Transverse colon (tissue), 4 donors: ENCODE results near the gene TSPAN3. TPM values are rescaled to one million over a fixed set of nuclear protein-coding genes. Genes with fewer than 3 reads are reported as not detected.

Source experiments
- DNase-seq: peaks from one replicate; pipeline ENCODE4 v3.0.0-alpha.2; 2019
- H3K27ac ChIP-seq, 4 donors: fragments of 200-600 bp; sonication (generic); 2 replicates each; pipeline ENCODE4 v1.5.1; 2016 to 2018; ENCODE audit warnings: inconsistent platforms in 4 of 4
- H3K27me3 ChIP-seq: fragments of 200-600 bp; sonication (generic); 2 replicates; pipeline ENCODE4 v1.5.1; 2017; ENCODE audit warnings: inconsistent platforms
- H3K36me3 ChIP-seq, 4 donors: fragments of 200-600 bp; sonication (generic); 2 replicates each; pipeline ENCODE4 v1.5.1; 2017 to 2019; ENCODE audit warnings: inconsistent platforms in 4 of 4
- H3K4me1 ChIP-seq, 4 donors: fragments of 200-600 bp; sonication (generic); 2 replicates each; pipeline ENCODE4 v1.5.1; 2017 to 2020; ENCODE audit warnings: inconsistent platforms in 4 of 4
- H3K4me3 ChIP-seq, 4 donors: fragments of 200-600 bp; sonication (generic); 1 replicate in 1 of 4; 2 replicates in 3 of 4; pipeline versions ENCODE4 v1.5.1 to v1.6.1; 2017 to 2019; ENCODE audit warnings: inconsistent platforms in 4 of 4
- H3K9me3 ChIP-seq, 2 donors: fragments of 200-600 bp; sonication (generic); 2 replicates each; pipeline ENCODE4 v1.5.1; 2017 to 2019; ENCODE audit warnings: inconsistent platforms in 2 of 2
- CTCF ChIP-seq, 5 experiments: fragments of 200-600 bp in 3 of 5; fragments of 450-650 bp in 2 of 5; sonication (generic) in 3 of 5; IDR thresholded peaks; 1 replicate in 2 of 5; 2 replicates in 3 of 5; pipeline ENCODE4 v1.5.1; 2016 to 2017; ENCODE audit warnings: antibody characterized with exemption in 5 of 5, inconsistent platforms in 3 of 5, mild to moderate bottlenecking in 2 of 5, moderate library complexity in 1 of 5
- EP300 ChIP-seq: sonication (generic); formaldehyde crosslinking; IDR thresholded peaks from one replicate; pipeline ENCODE4 v1.6.1; 2017; ENCODE audit warnings: antibody characterized with exemption, low read depth
- POLR2A ChIP-seq: fragments of 450-650 bp; IDR thresholded peaks from one replicate; pipeline ENCODE4 v1.6.1; 2016; ENCODE audit warnings: antibody characterized with exemption, mild to moderate bottlenecking, moderate library complexity
- POLR2AphosphoS5 ChIP-seq, 3 donors: sonication (generic); formaldehyde crosslinking; IDR thresholded peaks; one replicate each; pipeline ENCODE4 v1.6.1; 2016; ENCODE audit warnings: antibody characterized with exemption in 3 of 3
- WGBS, 2 donors: methylation state at CpG; one replicate each; pipeline ENCODE4 v1.1.5; 2018; ENCODE audit warnings: low coverage in 1 of 2; 5-methylcytosine and 5-hydroxymethylcytosine counted together
- in situ Hi-C, 4 donors: fragments of 200-750 bp; cut with MboI; loops; one replicate each; pipeline versions ENCODE4 v1.15.0 to v1.15.1; 2017; ENCODE audit warnings: low sequenced_read_pairs in 3 of 4, low pct_ligation_motif_present in 1 of 4, low pct_unique_long_range_greater_than_20kb in 1 of 4
- intact Hi-C: fragments of 100-400 bp; cut with DNase I; formaldehyde crosslinking; loops from one replicate; pipeline ENCODE4 v1.15.1; 2023; ENCODE audit warnings: low total_unique reads
- total RNA-seq, 4 donors: library from RNA; depleted of rRNA; stranded (reverse); fragments of >200 nt; gene quantifications; one replicate each; pipeline ENCODE4 v1.1.0, GENCODE V29; 2016

Gene TSPAN3
- total RNA-seq, 4 donors from 2014 or later = 365 to 1,069 (median 676) TPM

GRCh38 chr15:77064063-77064462 is 6.8 kb downstream of the TSPAN3 start:
- no peaks in the 10 kb centered on the region for H3K27me3 ChIP-seq
- WGBS, 2 donors = 47 to 69% methylated on average over 2 of the region's 2 CpGs
- in situ Hi-C loops = no loop called here
- H3K4me1 ChIP-seq = peaks cover 36 to 97% (median 77%) of the 10 kb centered on the region in 4 donors
- H3K4me3 ChIP-seq = no peak overlapping the region
- peak overlapping the region; percentile 51 to 99 (median 78) for H3K27ac ChIP-seq
- no peaks in the 10 kb centered on the region for H3K36me3 ChIP-seq
- intact Hi-C loops = no loop called here
- H3K9me3 ChIP-seq = no peaks in the 10 kb centered on the region
- TF ChIP-seq EP300 = no peak
- no peak for DNase-seq

GRCh38 chr15:77063249-77063648 is 7.7 kb downstream of the TSPAN3 start:
- Histone ChIP-seq H3K9me3 (no peaks in the 10 kb centered on the region), H3K4me1 (peaks cover 37 to 97% (median 71%) of the 10 kb centered on the region in 4 donors), H3K4me3 (no peak overlapping the region), H3K27ac (no peak overlapping the region), H3K27me3 (no peaks in the 10 kb centered on the region), H3K36me3 (no peaks in the 10 kb centered on the region)
- intact Hi-C loops (no loop called here), in situ Hi-C loops (no loop called here)
- no peak for DNase-seq
- no peak for TF ChIP-seq POLR2AphosphoS5 (IDR thresholded peaks at IDR 0.05)
- no peak for TF ChIP-seq POLR2A
- no peak for TF ChIP-seq CTCF (IDR thresholded peaks at IDR 0.05)
- TF ChIP-seq EP300 = no peak

- H3K4me1 ChIP-seq = peaks cover 31 to 80% (median 50%) of the 10 kb centered on the region in 4 donors
- in situ Hi-C loops = no loop called here
- no peak for DNase-seq
These were observed 10.4 kb downstream of the TSPAN3 start for GRCh38 chr15:77060546-77060945.

GRCh38 chr15:77059786-77060361 is 11.0 kb downstream of the TSPAN3 start:
- no peak for TF ChIP-seq POLR2A
- no peak for TF ChIP-seq CTCF (IDR thresholded peaks at IDR 0.05)
- TF ChIP-seq EP300 = no peak
- TF ChIP-seq POLR2AphosphoS5 (IDR thresholded peaks at IDR 0.05) = no peak
- Histone ChIP-seq H3K4me1 (peaks cover 26 to 73% (median 43%) of the 10 kb centered on the region in 4 donors), H3K9me3 (no peaks in the 10 kb centered on the region), H3K36me3 (no peaks in the 10 kb centered on the region), H3K4me3 (no peak overlapping the region), H3K27ac (peak overlapping the region in 1 of 4 donors; percentile 1), H3K27me3 (no peaks in the 10 kb centered on the region)
- DNase-seq = no peak
- 9 to 38% methylated on average over 2 of the region's 2 CpGs for WGBS, 2 donors
- intact Hi-C loops (no loop called here), in situ Hi-C loops (no loop called here)

More at GRCh38 chr15:77060546-77060945, 10.4 kb downstream of the TSPAN3 start:
- H3K4me3 ChIP-seq = no peak overlapping the region
- H3K27me3 ChIP-seq = no peaks in the 10 kb centered on the region
- H3K9me3 ChIP-seq = no peaks in the 10 kb centered on the region
- TF ChIP-seq POLR2A = no peak
- no peak for TF ChIP-seq EP300
- TF ChIP-seq POLR2AphosphoS5 (IDR thresholded peaks at IDR 0.05) = no peak
- no peak for TF ChIP-seq CTCF (IDR thresholded peaks at IDR 0.05)
- H3K36me3 ChIP-seq = no peaks in the 10 kb centered on the region
- intact Hi-C loops = no loop called here
- peak overlapping the region; percentile 1 to 22 (median 14) for H3K27ac ChIP-seq

GRCh38 chr15:77058468-77058867 is 12.4 kb downstream of the TSPAN3 start:
- intact Hi-C loops (no loop called here), in situ Hi-C loops (no loop called here)
- DNase-seq = no peak
- Histone ChIP-seq H3K36me3 (no peaks in the 10 kb centered on the region), H3K4me3 (no peak overlapping the region), H3K9me3 (no peaks in the 10 kb centered on the region), H3K4me1 (peaks cover 24 to 59% (median 35%) of the 10 kb centered on the region in 4 donors), H3K27ac (no peak overlapping the region), H3K27me3 (no peaks in the 10 kb centered on the region)
- 80 to 90% methylated on average over 1 to 4 of the region's 4 CpGs for WGBS, 2 donors
- TF ChIP-seq EP300 (no peak), POLR2AphosphoS5 (IDR thresholded peaks at IDR 0.05) (no peak), CTCF (IDR thresholded peaks at IDR 0.05) (no peak), POLR2A (no peak)
